Lower leg skin (tissue), 4 donors: ENCODE measurements around the gene SLC35B2. TPM values are rescaled to one million over a fixed set of nuclear protein-coding genes. Genes with fewer than 3 reads are reported as not detected.

Experiments used
- DNase-seq, 2 donors: peaks; one replicate each; pipeline ENCODE4 v3.0.0-alpha.2; 2019; ENCODE audit warnings: low spot score in 2 of 2
- H3K4me3 ChIP-seq: fragments of 200-600 bp; sonication (generic); 2 replicates; pipeline ENCODE4 v1.5.1; 2017; ENCODE audit warnings: mild to moderate bottlenecking, low read depth; ENCODE audit not compliant: poor library complexity, severe bottlenecking
- CTCF ChIP-seq, 3 donors: fragments of 450-650 bp; IDR thresholded peaks; one replicate each; pipeline ENCODE4 v1.5.1; 2016; ENCODE audit warnings: antibody characterized with exemption in 3 of 3, mild to moderate bottlenecking in 3 of 3, moderate library complexity in 2 of 3
- POLR2A ChIP-seq, 2 donors: fragments of 450-650 bp; IDR thresholded peaks; one replicate each; pipeline ENCODE4 v1.6.1; 2016 to 2017; ENCODE audit warnings: antibody characterized with exemption in 2 of 2, mild to moderate bottlenecking in 1 of 2, moderate library complexity in 1 of 2
- WGBS, 2 donors: methylation state at CpG; one replicate each; pipeline ENCODE4 v1.1.5; 2018; 5-methylcytosine and 5-hydroxymethylcytosine counted together
- intact Hi-C: fragments of 100-400 bp; cut with DNase I; formaldehyde crosslinking; loops from one replicate; pipeline ENCODE4 v1.15.0; 2023; ENCODE audit warnings: low total_unique reads
- total RNA-seq, 4 donors: library from RNA; depleted of rRNA; stranded (reverse); fragments of >200 nt; gene quantifications; one replicate each; pipeline ENCODE4 v1.1.0, GENCODE V29; 2016

SLC35B2 gene
- total RNA-seq, 4 donors from 2014 or later, result 18.0 to 40.6 (median 32.6) TPM

- intact Hi-C loops, result no loop called here
- WGBS, 2 donors, result 75 to 79% methylated on average over 3 of the region's 3 CpGs
- no peak overlapping the region for H3K4me3 ChIP-seq
- no peak for DNase-seq
- no peak for TF ChIP-seq CTCF (IDR thresholded peaks at IDR 0.05)
- TF ChIP-seq POLR2A (IDR thresholded peaks at IDR 0.05), result no peak
Measured at GRCh38 chr6:44250718-44251123, 6.6 kb downstream of the SLC35B2 start.

GRCh38 chr6:44250067-44250717 lies 7.1 kb downstream of the SLC35B2 start:
- no peak for DNase-seq
- H3K4me3 ChIP-seq, result no peak overlapping the region
- WGBS, 2 donors, result 74 to 76% methylated on average over 6 of the region's 6 CpGs
- intact Hi-C loops, result no loop called here
- TF ChIP-seq CTCF (IDR thresholded peaks at IDR 0.05) (no peak), POLR2A (IDR thresholded peaks at IDR 0.05) (no peak)

GRCh38 chr6:44249082-44249748 lies 8.1 kb downstream of the SLC35B2 start:
- WGBS, 2 donors, result 74 to 84% methylated on average over 9 of the region's 9 CpGs
- no peak for DNase-seq
- intact Hi-C loops, result no loop called here
- TF ChIP-seq POLR2A (IDR thresholded peaks at IDR 0.05) (no peak), CTCF (IDR thresholded peaks at IDR 0.05) (no peak)
- no peak overlapping the region for H3K4me3 ChIP-seq

GRCh38 chr6:44248579-44248978 lies 8.7 kb downstream of the SLC35B2 start:
- 14 to 18% methylated on average over 1 of the region's 1 CpG for WGBS, 2 donors
- H3K4me3 ChIP-seq, result no peak overlapping the region
- intact Hi-C loops, result no loop called here
- DNase-seq, result no peak
- no peak for TF ChIP-seq CTCF (IDR thresholded peaks at IDR 0.05)
- TF ChIP-seq POLR2A (IDR thresholded peaks at IDR 0.05), result no peak

- no peak for TF ChIP-seq POLR2A (IDR thresholded peaks at IDR 0.05)
- TF ChIP-seq CTCF (IDR thresholded peaks at IDR 0.05), result no peak
- DNase-seq, result peak; percentile 77 to 95
- intact Hi-C loops, result no loop called here
- 1% methylated on average over 45 to 52 of the region's 52 CpGs for WGBS, 2 donors
- peak overlapping the region; percentile 93 for H3K4me3 ChIP-seq
Measured at GRCh38 chr6:44247338-44248302, 9.7 kb downstream of the SLC35B2 start.
